NAMALWA (cell line): ENCODE results near the gene FAM131B.
"Not testable (repeated sequence)": the region's sequence is repeated elsewhere in the genome, so short reads cannot be mapped to it uniquely, and the experiment has no call there.

Experiments used
- DNase-seq: peaks from one replicate; pipeline ENCODE4 v3.0.0-alpha.2; 2015; ENCODE audit warnings: low spot score

Gene FAM131B

DNA sequence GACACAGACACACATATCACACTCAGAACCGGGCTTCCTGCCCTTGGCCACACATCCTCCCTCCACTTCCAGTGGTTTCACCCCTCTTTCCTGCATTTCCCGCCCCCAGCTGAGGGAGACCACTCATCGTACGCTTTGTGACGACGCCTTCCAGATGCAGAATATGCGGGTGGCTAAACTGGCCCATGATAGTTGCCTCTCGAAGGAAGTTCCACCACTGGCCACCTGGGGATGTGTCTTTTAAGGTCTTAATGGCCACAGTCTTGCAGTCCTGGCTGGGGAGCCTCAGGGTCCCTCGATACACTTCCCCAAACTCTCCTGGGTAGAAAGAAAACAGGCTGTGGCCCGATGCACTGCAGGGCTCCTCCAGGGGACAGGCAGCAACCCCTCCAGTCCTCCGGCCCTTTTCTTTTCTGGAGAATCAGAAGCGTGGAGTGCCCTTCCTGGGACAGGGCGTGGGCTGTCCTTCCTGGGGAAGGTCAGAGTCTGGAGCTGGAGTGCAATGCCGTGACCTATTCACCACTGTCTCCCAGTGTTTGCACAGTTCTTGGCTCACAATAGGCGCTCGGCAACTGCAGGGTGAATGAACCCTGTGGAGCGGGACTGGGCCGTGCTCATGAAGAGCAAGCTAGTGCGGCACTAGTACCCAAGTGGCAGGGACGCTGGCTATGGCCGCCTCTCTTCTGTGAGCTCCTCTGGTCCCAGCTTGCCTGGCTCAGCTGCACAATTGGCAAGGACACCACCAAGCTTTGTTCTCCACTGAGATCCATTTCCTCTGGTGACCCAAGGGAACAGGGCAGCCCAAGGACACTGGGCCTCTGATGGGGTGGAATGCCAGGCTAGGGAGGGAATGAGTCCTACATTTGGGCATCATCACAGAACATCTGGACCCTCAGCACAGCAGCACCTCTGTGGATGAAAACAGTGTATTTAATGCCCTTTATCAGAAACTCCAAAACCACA, 33.0 kb upstream of the FAM131B start:
- DNase-seq: no peak

- DNase-seq: no peak
Measured at GRCh38 chr7:143394777-143395176, 32.3 kb upstream of the FAM131B start.

- no peak for DNase-seq
Measured at GRCh38 chr7:143394068-143394467, 31.6 kb upstream of the FAM131B start.

- DNase-seq: no peak
Measured at GRCh38 chr7:143393267-143394041, 30.9 kb upstream of the FAM131B start.

- DNase-seq: no peak
Measured at GRCh38 chr7:143392875-143393266, 30.4 kb upstream of the FAM131B start.

GRCh38 chr7:143392427-143392826, 29.9 kb upstream of the FAM131B start:
- DNase-seq: not testable (repeated sequence)

DNA sequence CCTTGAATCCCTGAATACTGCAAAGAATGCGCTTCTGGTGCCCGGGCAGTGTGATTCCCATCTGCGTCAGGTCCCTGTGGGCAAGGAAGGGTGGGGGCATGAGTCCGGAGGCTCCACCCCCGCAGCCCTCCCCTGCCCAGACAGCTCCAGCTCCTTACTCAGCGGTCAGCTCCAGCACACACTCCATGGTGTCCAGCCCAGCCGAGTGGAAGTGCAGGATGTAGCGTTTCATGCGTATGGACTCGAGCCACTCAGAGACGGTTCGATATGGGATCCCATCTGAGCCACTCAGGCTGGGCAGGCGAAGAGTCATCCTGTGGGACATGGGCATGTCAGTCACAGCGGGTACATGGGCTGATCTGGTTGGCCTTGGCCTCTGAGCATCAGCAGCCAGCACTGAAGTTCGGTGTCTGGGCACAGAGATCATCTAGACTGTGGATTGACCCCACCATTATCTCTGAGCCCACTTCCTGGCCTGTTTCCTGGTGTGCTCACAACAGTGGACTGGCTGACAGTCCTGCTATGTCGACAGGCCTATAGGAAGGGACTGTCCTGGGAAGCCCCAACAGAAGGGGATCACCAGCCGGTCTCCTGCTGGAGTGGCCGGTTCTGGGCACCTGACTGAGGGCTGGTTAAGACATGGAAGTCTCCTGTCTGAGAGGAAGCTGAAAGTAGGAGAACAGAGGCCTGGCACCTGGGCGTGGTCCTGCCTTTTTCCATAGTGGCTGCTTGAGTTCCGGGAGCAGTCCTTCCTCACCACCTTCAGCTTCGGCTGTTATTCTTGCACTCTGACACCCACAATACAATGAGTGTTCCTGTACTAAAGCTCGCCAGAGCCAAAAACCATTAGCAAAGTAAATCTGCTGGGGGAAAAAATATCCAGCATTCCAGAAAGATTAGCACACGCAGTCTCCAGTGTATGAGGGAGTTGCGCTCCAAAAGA, 29.2 kb upstream of the FAM131B start:
- DNase-seq: no peak

- no peak for DNase-seq
Measured at GRCh38 chr7:143390773-143391317, 28.3 kb upstream of the FAM131B start.

GRCh38 chr7:143390104-143390772, 27.7 kb upstream of the FAM131B start:
- no peak for DNase-seq

DNA sequence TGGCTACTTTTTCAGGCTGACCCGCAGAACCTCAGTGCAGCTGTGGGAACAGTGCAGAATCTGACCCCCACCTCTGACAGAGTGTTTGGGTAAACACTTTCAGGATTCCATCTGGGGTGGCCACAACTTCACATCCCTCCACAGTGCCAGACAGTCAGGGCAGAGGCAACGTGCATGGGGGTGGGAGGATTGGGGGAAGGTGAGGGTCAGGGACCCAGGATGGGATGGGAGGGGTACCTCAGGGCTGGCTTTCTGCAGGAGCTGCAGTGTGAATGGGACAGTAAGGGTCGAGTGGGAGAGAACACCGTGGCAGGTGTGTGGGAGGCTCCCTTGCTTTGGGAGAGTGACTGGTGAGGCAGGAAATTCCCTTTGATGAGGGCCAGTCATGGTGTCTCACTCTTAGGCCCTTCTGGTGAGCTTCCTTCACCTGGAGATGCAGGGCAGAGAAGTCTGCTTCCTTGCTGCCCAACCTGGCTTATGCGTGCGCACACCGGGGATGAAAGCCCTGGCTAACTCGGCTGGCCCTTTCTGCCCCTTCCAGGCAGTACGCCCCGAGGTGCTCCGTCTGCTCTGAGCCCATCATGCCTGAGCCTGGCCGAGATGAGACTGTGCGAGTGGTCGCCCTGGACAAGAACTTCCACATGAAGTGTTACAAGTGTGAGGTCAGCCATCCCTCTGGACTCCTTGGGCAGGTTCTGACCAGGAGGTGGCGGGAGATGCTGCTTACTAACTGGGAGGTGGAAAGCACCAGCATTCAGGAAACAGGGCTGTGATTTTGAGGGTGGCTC, 27.0 kb upstream of the FAM131B start:
- DNase-seq: no peak

GRCh38 chr7:143388491-143389101, 26.1 kb upstream of the FAM131B start:
- DNase-seq: no peak

DNA sequence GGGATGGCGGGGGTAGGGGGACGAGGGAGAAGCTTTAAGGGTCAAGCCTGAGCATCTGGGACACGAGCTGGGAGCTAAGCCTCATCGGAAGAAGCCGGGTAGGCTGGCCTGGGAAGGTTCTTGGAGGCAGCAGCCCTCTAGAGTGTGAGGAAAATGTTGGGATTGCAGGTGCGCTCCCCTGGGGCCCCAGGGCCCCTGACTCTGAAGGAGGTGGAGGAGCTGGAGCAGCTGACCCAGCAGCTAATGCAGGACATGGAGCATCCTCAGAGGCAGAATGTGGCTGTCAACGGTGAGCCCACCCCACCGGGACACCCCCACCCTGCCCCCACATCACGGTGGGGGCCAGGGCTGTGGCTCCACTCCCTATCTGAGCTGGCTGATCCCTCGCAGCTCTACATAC, 25.5 kb upstream of the FAM131B start:
- DNase-seq: no peak

DNA sequence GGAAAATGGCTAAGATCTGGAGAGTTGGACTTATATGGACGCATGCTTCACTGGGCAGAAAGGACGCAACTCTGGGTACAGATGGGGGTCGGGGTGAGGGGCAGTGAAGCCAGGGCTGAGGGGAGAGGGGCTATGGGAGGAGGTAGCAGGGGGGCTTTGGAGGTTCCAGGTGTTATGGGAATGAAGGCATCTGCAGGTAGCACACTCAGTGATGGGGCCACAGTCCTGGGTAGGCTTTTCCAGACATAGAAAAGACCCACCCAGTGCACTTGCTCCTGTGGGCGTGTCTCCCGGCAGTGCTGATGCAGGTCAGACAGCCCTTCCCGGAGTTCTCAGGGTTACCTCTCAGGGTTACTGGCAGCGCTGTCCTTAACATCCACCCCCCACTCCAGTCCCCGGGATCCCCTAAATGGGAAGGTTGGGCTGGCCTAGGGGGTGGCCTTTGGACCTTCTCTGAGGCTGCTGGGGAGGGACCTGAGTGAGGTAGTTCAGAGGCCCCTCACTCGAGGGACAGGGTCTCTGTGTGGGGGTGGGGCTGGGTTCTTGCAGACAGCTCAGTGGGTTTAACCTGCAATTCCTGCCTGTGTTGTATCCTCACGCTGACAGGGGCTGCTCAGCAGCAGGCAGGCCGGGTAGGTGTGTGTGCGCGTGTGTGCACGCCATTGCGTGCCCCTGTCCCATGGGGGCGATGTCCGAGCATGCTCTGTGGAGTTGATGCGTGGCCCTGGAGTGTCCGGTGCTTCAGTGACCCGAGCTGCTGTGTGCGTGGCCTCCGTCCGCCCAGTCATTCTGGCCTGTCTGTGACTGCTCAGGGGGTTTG, 24.9 kb upstream of the FAM131B start:
- no peak for DNase-seq

DNA sequence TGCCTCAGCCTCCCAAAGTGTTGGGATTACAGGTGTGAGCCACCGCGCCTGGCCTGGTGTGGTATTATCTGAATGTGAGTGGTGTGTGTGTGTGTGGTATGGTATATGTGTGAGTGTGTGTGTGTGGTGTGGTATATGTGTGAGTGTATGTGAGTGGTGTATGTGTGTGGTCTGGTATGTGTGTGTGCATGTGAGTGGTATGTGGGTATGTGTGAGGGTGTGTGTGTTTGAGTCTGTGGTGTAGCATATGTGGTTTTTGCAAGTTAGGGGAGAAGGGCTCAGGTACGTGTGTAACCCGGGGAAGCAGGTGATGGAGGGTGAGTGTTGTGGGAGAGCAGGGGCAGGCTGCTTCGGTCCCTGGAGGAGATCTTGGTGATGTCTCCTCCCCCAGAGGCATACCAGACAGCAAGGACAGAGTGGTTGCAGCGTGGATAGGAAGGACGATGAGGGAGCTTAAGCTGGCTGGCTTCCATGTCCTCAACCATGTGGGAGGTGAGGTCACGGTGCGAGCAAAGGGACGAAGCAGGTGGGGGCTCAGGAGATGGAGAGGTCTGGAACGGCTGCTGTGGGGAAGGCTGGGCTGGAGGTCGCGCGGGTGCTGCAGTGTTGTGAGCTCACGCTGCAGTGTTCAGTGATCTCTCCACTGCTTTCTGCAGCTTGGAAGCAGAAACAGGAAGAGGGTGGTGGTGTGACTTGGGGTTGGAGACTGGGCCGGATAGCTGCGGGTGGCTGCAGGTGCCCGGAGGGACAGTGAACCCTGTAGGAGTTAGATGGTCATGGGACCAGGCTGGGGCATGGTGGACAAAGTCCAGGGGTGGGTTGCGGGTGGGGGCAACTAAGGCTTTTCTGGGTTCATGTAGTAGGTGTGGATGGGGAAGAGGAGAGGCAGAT, 23.6 kb upstream of the FAM131B start:
- DNase-seq: no peak

GRCh38 chr7:143384661-143385631, 22.4 kb upstream of the FAM131B start:
- no peak for DNase-seq

DNA sequence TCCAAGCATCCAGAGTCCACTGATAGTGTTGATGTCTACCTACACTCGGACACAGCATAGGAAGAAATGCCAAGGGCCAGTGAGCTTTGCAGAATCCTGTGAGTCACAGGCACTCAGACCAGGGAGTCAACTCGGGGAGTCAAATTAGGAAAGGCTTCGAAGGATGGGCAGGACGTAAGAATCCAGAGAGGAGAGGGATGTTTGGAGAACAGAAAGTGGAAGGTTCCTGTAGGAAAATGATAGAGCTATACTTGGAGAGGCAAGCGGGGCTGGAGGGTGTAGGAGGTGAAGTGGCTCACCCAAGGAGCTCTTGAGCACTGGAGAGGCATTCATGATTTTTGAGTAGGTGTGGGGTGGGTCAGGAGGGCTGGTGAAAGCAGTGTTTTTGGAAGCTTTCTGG, 21.6 kb upstream of the FAM131B start:
- no peak for DNase-seq

DNA sequence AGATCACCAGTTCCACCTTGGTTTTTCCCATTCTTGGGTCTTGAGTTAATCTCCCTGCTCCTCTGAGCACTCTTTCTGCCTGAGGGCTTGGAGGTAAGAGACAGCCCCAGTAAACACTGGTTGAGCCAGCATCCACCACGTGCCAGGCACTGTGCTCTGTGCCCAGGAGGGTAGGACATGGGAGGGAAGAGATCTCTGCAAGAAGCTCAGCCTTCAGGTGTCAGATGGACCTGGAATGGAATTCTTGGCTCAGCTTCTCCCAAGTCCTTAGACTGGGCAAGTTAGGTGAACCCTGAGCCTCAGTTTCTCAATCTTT, 21.1 kb upstream of the FAM131B start:
- DNase-seq: no peak
